Upper lobe of left lung (tissue), 6 donors: ENCODE data around the gene ACTN1. TPM values are rescaled to one million over a fixed set of nuclear protein-coding genes. Genes with fewer than 3 reads are reported as not detected.
A peak's percentile ranks its signal among the peaks of the same experiment; 100 is the strongest.

Experiments
- ATAC-seq, 2 donors: fragments of 200-7000 bp; cut with Tn5 transposase; one replicate each; pipeline ENCODE4 v1.9.1; 2022; ENCODE audit warnings: mild to moderate bottlenecking in 2 of 2, moderate library complexity in 2 of 2; ENCODE audit not compliant: low FRiP score in 2 of 2
- DNase-seq, 2 donors: peaks; one replicate each; pipeline ENCODE4 v3.0.0-alpha.2; 2019 to 2020
- H3K27ac ChIP-seq, 4 donors: fragments of 200-600 bp; sonication (generic); one replicate each; pipeline ENCODE4 v1.5.1; 2016 to 2019
- H3K27me3 ChIP-seq, 4 donors: fragments of 200-600 bp; sonication (generic); one replicate each; pipeline ENCODE4 v1.5.1; 2017 to 2019
- H3K36me3 ChIP-seq, 4 donors: fragments of 200-600 bp; sonication (generic); one replicate each; pipeline ENCODE4 v1.5.1; 2016 to 2019
- H3K4me1 ChIP-seq, 4 donors: fragments of 200-600 bp; sonication (generic); one replicate each; pipeline ENCODE4 v1.5.1; 2018 to 2019
- H3K4me3 ChIP-seq, 4 donors: fragments of 200-600 bp; sonication (generic); one replicate each; pipeline ENCODE4 v1.5.1; 2017 to 2019; ENCODE audit warnings: mild to moderate bottlenecking in 2 of 4, moderate library complexity in 1 of 4
- H3K9me3 ChIP-seq, 4 donors: fragments of 200-600 bp; sonication (generic); one replicate each; pipeline ENCODE4 v1.5.1; 2018 to 2019
- CTCF ChIP-seq, 6 experiments: fragments of 450-650 bp in 4 of 6; fragments of 200-600 bp in 2 of 6; sonication (generic) in 2 of 6; IDR thresholded peaks; one replicate each; pipeline ENCODE4 v1.5.1; 2016 to 2019; ENCODE audit warnings: antibody characterized with exemption in 6 of 6
- EP300 ChIP-seq, 4 donors: sonication (generic); formaldehyde crosslinking; IDR thresholded peaks; one replicate each; pipeline ENCODE4 v1.5.1; 2017; ENCODE audit warnings: antibody characterized with exemption in 4 of 4, control low read depth in 2 of 4
- POLR2A ChIP-seq, 4 donors: fragments of 450-650 bp; IDR thresholded peaks; one replicate each; pipeline ENCODE4 v1.5.1; 2016 to 2017; ENCODE audit warnings: antibody characterized with exemption in 4 of 4, mild to moderate bottlenecking in 2 of 4
- POLR2AphosphoS5 ChIP-seq, 2 donors: sonication (generic); formaldehyde crosslinking; IDR thresholded peaks; one replicate each; pipeline ENCODE4 v1.5.1; 2017; ENCODE audit warnings: antibody characterized with exemption in 2 of 2
- WGBS, 2 donors: methylation state at CpG; one replicate each; pipeline ENCODE4 v1.1.5; 2017 to 2018; 5-methylcytosine and 5-hydroxymethylcytosine counted together
- total RNA-seq, 6 donors: library from RNA; depleted of rRNA in 4 of 6; stranded (reverse); fragments of >200 nt in 4 of 6; gene quantifications; one replicate each; pipeline versions ENCODE4 v1.1.0 to v1.2.1, GENCODE V29; 2016 to 2021
- donor health status: DM: no; HTN: no; CAD: no; lungs with moderate emphysema.
- donor health status: DM: no; HTN: yes; CAD: no; lungs with severe emphysema.

Gene ACTN1
- total RNA-seq, 6 donors from 2014 or later = 117 to 195 (median 157) TPM

- Histone ChIP-seq H3K4me3 (no peak overlapping the region), H3K4me1 (peaks cover 9 to 34% (median 14%) of the 10 kb centered on the region in 4 donors), H3K27ac (no peak overlapping the region), H3K27me3 (no peaks in the 10 kb centered on the region), H3K36me3 (no peaks in the 10 kb centered on the region), H3K9me3 (no peaks in the 10 kb centered on the region)
- no peak for TF ChIP-seq CTCF (IDR thresholded peaks at IDR 0.05)
- TF ChIP-seq EP300 (IDR thresholded peaks at IDR 0.05) = no peak
- no peak for TF ChIP-seq POLR2AphosphoS5 (IDR thresholded peaks at IDR 0.05)
- TF ChIP-seq POLR2A (IDR thresholded peaks at IDR 0.05) = no peak
- DNase-seq (no peak), ATAC-seq (no peak)
- WGBS, 2 donors = 43 to 59% methylated on average over 7 of the region's 7 CpGs
Observed at GRCh38 chr14:68981539-68981976, 2.5 kb upstream of the ACTN1 start.

- Histone ChIP-seq H3K9me3 (no peaks in the 10 kb centered on the region), H3K4me3 (no peak overlapping the region), H3K4me1 (peaks cover 10 to 38% (median 18%) of the 10 kb centered on the region in 4 donors), H3K36me3 (no peaks in the 10 kb centered on the region), H3K27ac (no peak overlapping the region), H3K27me3 (no peaks in the 10 kb centered on the region)
- ATAC-seq (no peak), DNase-seq (no peak)
- WGBS, 2 donors = 80 to 85% methylated on average over 4 of the region's 4 CpGs
- no peak for TF ChIP-seq POLR2AphosphoS5 (IDR thresholded peaks at IDR 0.05)
Observed at GRCh38 chr14:68981139-68981538, 2.0 kb upstream of the ACTN1 start.

- Histone ChIP-seq H3K4me3 (peak overlapping the region; percentile 71 to 91 (median 85)), H3K27me3 (no peaks in the 10 kb centered on the region), H3K27ac (peak overlapping the region; percentile 88 to 95 (median 94)), H3K4me1 (peaks cover 15 to 51% (median 25%) of the 10 kb centered on the region in 4 donors), H3K9me3 (no peaks in the 10 kb centered on the region), H3K36me3 (no peaks in the 10 kb centered on the region)
- TF ChIP-seq EP300 (IDR thresholded peaks at IDR 0.05) = no peak
- TF ChIP-seq POLR2A (IDR thresholded peaks at IDR 0.05) = no peak
- TF ChIP-seq POLR2AphosphoS5 (IDR thresholded peaks at IDR 0.05) = no peak
- no peak for TF ChIP-seq CTCF (IDR thresholded peaks at IDR 0.05)
- DNase-seq (peak; percentile 49 to 84), ATAC-seq (peak; percentile 34 to 39)
- 14 to 49% methylated on average over 15 to 40 of the region's 44 CpGs for WGBS, 2 donors
Observed at GRCh38 chr14:68979722-68980451, 785 bp upstream of the ACTN1 start.

GRCh38 chr14:68978172-68978911 lies 760 bp downstream of the ACTN1 start:
- DNase-seq (peak; percentile 72 to 95), ATAC-seq (peak; percentile 24 to 73)
- Histone ChIP-seq H3K4me1 (peaks cover 15 to 51% (median 25%) of the 10 kb centered on the region in 4 donors), H3K9me3 (no peaks in the 10 kb centered on the region), H3K36me3 (peaks cover 0 to 8% (median 2%) of the 10 kb centered on the region in 4 donors), H3K27me3 (no peaks in the 10 kb centered on the region), H3K4me3 (peak overlapping the region; percentile 71 to 91 (median 85)), H3K27ac (peak overlapping the region; percentile 88 to 95 (median 94))
- 1 to 3% methylated on average over 15 to 36 of the region's 72 CpGs for WGBS, 2 donors
- TF ChIP-seq EP300 (IDR thresholded peaks at IDR 0.05) (no peak), POLR2A (IDR thresholded peaks at IDR 0.05) (peak in 1 of 4 donors; percentile 13), POLR2AphosphoS5 (IDR thresholded peaks at IDR 0.05) (peak in 1 of 2 donors; percentile 48), CTCF (IDR thresholded peaks at IDR 0.05) (peak in 1 of 6 experiments; percentile 31)

GRCh38 chr14:68977718-68978171 lies 1.4 kb downstream of the ACTN1 start:
- 0% methylated on average over 12 to 17 of the region's 25 CpGs for WGBS, 2 donors
- TF ChIP-seq POLR2A (IDR thresholded peaks at IDR 0.05) = peak in 2 of 4 donors; percentile 30
- TF ChIP-seq CTCF (IDR thresholded peaks at IDR 0.05) = peak in 3 of 6 experiments; percentile 19 to 51 (median 28)
- peak in 1 of 2 donors; percentile 76 for TF ChIP-seq POLR2AphosphoS5 (IDR thresholded peaks at IDR 0.05)
- TF ChIP-seq EP300 (IDR thresholded peaks at IDR 0.05) = no peak
- DNase-seq (peak; percentile 85 to 88), ATAC-seq (peak; percentile 25 to 52)
- Histone ChIP-seq H3K4me1 (peaks cover 15 to 55% (median 25%) of the 10 kb centered on the region in 4 donors), H3K36me3 (peaks cover 0 to 14% (median 2%) of the 10 kb centered on the region in 4 donors), H3K27me3 (no peaks in the 10 kb centered on the region), H3K27ac (peak overlapping the region; percentile 88 to 95 (median 94)), H3K9me3 (no peaks in the 10 kb centered on the region), H3K4me3 (peak overlapping the region; percentile 71 to 91 (median 85))
